Left hindlimb (tissue), 1 donor: ENCODE measurements around the gene DBN1.

Experiments used
- DNase-seq: peaks from one replicate; pipeline ENCODE4 v3.0.0-alpha.2; 2018

The DBN1 gene

GRCh38 chr5:177440990-177441780, 32.2 kb downstream of the DBN1 start:
- DNase-seq, result no peak

- no peak for DNase-seq
Measured at GRCh38 chr5:177440211-177440989, 33.0 kb downstream of the DBN1 start.

GRCh38 chr5:177439518-177440053, 33.8 kb downstream of the DBN1 start:
- DNase-seq, result no peak

GRCh38 chr5:177438468-177438867, 35.0 kb downstream of the DBN1 start:
- no peak for DNase-seq

- DNase-seq, result no peak
Measured at GRCh38 chr5:177437623-177438022, 35.8 kb downstream of the DBN1 start.

GRCh38 chr5:177435847-177436536, 37.4 kb downstream of the DBN1 start:
- no peak for DNase-seq

- no peak for DNase-seq
Measured at GRCh38 chr5:177434942-177435738, 38.3 kb downstream of the DBN1 start.

- DNase-seq, result no peak
Measured at GRCh38 chr5:177434437-177434836, 39.0 kb downstream of the DBN1 start.

GRCh38 chr5:177433658-177434217, 39.7 kb downstream of the DBN1 start:
- no peak for DNase-seq

- no peak for DNase-seq
Measured at GRCh38 chr5:177432839-177433657, 40.4 kb downstream of the DBN1 start.

- DNase-seq, result no peak
Measured at GRCh38 chr5:177432143-177432838, 41.1 kb downstream of the DBN1 start.

- DNase-seq, result no peak
Measured at GRCh38 chr5:177431317-177432142, 41.9 kb downstream of the DBN1 start.

GRCh38 chr5:177430972-177431316, 42.5 kb downstream of the DBN1 start:
- DNase-seq, result no peak

GRCh38 chr5:177430140-177430951, 43.1 kb downstream of the DBN1 start:
- no peak for DNase-seq

- no peak for DNase-seq
Measured at GRCh38 chr5:177429248-177430040, 44.0 kb downstream of the DBN1 start.

- DNase-seq, result no peak
Measured at GRCh38 chr5:177428574-177429217, 44.7 kb downstream of the DBN1 start.

- DNase-seq, result no peak
Measured at GRCh38 chr5:177427919-177428573, 45.4 kb downstream of the DBN1 start.
